Activated CD4-positive, CD25-positive, alpha-beta regulatory T cell (primary cell): ENCODE results near the gene ERG28.

ENCODE experiments used
- DNase-seq, 4 experiments: peaks; one replicate each; lab custom pipeline; 2025; lab: John Stamatoyannopoulos, UW

The ERG28 gene

DNA sequence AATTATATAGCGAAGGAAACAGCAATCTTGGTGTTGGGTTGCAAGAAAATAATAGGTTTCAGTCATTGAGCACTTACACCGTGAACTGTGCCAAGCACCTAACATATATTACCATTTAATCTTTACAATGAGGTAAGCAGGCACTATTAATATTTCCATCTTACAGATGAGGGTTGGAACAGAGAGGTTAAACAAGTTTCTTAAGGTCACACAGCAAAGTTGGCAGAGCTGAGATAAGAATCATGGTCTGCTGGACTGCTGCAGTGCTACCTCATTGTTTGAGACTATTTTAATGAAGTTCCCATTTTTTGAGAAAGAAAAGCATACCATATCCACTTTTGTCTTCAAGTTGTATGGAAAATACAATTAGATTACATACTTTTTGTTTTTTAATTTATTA is 1.7 kb downstream of the ERG28 start:
- no peak for DNase-seq

DNA sequence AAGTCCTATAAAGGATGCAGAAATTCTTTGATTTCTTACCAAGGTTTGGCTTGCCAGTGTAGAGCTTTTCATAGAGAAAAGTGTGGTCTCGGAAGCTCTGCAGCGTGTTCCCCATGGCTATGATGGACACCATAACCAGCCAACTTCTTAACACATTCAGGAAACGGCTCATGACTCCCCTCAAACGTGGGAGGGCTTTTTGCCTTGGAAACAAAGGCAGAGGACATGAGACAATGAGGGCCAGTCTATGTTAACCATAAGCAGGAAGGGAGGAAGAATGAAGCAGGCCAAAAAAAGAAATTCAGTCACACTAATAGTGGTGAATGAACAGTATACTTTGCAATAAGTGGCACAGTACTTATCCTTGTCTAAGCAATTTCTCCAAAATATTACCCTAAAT is 3.3 kb downstream of the ERG28 start:
- no peak for DNase-seq

DNA sequence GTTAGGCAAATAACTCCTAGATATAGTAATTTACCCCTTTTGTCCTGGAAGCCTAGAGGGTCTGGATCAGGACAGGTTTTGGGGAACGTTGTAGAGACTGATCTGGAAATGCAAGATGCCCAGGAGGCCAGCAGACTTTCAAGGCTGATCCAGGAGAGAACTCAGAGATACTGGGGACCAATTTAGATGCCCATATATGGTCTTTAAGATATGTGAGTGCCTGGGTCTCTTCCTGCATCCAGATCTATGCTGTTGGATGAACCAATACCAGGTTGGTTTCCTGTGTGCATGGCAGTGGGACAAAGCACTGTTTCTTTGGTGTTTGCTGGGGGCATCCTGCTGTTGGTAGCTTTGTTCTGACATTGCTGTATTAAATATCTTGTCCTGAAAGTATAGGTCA is 5.4 kb downstream of the ERG28 start:
- DNase-seq, result no peak

DNA sequence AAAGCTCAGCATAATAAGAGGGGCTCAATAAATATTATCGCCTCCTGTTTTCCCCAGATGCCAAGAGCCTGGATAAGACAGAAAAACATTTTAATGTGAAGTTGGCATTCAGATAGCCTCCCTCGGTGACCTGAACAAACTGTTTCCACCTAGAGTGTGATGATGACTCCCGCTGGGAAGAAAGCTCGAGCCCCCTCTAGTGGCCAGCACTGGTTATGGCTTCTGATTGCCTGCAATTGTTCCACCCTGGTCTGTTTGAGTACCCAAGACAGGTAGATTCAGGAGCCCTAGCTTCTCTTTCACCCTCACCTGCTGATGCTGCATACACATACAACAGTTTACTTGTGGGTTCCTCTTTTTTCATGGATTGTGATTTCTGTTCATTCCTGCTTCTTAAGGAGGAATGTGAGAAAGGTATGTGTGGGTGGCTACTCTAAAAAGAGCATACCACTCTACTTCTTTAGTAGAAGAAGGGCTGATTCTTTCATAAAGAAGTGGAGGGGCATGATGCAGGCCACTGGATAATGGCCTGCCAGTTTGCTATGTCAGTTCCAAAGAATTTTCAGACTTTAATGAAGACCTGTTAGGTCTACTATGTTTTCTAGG is 6.4 kb downstream of the ERG28 start:
- DNase-seq, result peak; percentile 51 to 80 (median 69)

DNA sequence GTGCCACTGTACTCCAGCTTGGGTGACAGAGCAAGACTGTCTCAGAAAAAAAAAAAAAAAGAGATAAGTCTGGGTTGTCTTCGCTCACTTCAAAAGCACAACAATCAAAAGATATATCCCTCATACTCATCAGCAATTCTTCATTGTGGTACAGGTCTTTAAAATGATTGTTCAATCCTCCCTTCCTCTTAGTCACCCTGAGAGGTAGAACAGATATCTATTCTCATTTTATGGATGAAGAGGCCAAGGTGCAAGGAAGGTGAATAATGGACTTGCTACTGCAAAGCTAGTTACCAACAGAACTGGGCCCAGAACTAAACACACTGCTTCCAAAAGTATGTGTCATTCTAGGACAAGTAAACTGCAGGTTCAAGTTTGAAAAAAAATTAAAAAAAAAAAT is 7.1 kb downstream of the ERG28 start:
- no peak for DNase-seq

DNA sequence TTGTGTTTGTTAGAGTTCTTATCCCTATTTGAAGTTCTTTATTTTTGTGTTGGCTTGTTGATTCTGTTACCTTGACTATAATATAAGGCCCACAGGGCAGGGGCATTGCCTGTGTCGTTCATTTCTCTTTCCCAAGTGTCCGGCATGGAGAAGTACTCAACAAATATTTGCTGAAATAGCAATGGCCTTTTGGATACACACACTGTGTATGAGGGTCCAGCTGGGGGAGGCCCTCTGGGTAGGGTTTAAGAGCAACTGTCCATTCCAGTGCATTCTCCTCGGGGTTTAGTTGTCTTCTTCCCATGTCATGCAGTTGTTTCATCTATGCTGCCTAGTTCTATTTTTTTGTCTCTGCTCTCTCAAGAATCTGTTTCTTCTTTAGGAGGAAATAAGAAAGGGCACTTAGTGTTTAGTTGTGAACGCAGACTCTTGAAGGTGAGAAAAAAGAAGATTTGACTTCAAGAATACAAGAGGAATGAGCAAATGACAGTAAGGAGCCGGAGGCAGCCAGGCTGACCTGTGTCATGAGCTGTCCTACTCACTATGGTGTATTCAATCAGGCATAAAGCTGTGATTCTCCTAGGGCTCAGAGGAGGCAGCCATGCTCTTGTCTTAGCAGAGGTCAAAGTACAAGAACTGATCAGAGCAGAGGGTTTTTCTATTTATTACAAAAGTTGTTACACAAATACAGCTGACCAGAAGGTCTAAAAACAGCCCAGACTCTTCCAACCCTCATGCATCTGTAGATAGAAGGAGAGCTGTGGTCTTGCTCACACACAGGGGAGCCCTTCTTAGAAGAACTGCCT is 10.2 kb downstream of the ERG28 start:
- DNase-seq, result no peak

DNA sequence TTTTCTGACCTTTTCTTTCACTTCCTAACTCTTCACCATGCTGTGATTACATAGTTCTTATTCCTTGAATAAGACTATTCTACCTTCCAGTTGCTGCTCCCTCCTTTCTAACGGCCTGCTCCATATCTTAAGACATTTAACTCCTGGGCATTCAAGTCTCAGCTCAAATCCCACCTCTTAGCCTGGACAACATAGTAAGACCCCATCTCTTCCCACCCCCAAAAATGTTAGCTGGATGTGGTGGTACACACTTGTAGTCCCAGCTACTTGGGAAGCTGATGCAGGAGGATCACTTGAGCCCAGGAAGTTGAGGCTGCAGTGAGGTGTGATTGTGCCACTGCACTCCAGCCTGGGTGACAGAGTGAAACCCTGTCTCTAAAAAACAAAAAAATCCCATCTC is 10.9 kb downstream of the ERG28 start:
- no peak for DNase-seq

DNA sequence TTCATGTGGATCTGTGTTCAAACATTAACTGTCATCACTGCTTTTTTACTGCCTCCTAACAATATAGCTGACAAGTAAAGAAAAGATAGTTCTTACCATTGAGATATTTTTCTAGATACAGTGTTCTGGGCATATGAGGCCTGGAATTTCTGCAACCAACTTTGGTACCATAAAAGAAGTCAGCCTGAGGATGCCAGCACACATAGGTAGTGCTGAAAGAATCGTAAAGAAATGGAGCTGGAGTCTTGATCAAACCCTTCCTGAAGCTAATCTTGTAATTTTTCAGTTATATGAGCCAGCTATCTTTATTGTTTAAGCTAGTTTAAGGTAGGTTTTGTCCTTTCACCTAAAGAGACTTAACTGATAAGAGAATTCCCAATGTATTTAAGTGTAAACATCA is 11.3 kb downstream of the ERG28 start:
- DNase-seq, result no peak

DNA sequence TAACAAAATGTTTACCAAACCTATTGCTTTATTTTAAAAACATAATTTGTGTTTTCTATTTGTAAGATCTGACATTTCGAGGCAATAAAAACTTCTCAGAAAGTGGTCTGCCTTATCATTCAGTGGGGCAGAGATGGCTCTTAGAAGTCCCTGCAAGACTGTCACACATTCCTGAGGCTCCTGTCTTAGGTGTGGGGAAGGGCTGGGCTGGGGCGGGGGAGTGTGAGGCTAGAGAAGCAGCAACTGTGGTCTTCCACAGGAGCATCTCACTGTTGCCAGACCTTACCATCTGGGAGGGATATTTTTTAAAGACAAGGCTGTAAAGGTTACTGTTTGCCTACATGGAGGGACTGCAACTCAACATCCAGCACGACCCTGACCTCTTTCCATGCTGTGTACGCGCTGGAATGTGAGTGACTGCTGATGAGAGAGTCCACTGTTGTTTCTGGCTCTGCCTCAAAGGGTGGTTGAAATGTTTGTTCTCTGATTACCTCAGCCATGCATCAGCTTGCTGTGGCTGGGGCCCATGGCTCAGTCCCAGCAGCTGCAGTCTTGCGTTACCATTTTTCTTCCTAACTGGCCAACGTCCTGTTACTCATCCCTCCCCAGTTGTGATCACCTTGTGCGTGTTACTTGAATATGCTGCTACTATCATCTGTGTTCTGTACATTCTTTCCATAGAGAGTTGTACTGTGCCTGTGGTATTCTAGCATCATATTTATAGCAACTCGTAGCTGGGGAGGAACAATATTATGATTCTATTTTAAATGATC is 12.4 kb downstream of the ERG28 start:
- no peak for DNase-seq

DNA sequence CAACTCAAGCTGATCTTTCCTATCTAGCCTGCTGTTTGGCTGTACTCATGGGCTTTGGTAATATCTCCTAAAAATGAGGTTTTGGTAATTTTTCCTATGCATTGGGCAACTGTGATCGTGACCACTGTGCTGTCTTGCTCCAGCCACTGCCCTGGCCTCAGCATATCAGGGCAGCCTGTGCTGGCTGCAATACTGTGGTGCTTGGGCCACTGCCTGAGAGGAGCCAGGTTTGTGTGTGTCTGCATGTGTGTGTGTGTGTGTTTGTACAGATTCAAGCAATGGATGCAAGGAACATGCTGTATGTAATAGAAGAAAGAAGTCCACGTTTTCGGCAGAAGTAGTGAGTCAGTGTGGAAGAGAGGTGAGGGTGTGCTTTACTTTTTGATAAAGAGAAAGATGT is 13.0 kb downstream of the ERG28 start:
- no peak for DNase-seq

DNA sequence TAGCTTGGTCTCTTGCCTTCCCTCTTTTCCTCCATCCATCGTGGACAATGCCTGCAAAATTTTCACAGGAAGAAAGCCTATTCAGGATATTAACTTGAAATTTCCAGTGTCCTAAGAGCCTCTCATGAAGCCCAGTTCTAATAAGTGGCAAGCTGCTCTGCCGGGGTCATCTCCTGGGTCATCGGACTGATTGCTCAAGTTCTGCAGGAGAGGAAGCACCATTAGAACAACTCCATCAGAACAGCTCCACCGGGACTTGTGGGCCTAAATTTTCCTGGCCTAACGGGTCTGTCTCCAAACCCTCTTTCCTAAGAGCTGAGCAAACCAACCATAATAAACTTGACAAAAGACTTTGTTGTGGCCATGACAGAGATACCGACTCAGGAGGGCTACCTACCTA is 13.9 kb downstream of the ERG28 start:
- DNase-seq, result no peak

DNA sequence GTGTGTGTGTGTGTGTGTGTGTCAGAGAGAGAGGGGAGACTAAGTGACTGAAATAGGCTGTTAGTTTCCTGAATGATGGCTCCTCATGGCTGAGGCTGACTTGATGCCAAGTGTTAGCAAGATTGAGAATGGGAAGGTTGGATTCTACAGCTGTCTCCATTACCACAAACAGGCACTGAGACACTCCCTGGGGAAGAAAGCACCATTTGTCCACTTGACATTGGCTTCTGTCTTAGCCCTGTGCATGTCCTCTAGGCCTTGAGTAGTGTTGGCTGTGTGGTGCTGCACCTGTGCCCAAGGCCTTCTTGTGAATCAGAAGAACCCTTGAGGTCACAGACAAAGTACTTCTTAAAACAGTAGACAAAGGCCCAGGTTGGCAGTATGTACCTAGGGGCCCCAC is 15.6 kb downstream of the ERG28 start:
- DNase-seq, result no peak

DNA sequence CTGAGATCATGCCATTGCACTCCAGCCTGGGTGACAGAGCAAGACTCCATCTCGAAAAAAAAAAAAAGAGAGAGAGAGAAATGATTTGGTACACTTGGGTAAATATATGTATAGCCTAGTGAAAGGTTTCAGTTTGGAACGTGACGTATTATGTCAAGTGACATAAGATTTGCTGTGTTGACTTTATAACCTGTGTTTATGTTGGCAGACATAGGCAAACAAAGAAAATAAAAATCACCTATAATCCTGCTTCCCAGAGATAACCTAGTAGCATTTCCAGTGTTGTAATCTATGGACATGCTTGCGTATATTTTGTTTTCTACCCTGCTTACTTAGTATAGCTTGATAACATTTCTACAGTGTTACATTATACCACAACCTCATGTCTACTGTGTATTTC is 16.7 kb downstream of the ERG28 start:
- DNase-seq, result no peak

DNA sequence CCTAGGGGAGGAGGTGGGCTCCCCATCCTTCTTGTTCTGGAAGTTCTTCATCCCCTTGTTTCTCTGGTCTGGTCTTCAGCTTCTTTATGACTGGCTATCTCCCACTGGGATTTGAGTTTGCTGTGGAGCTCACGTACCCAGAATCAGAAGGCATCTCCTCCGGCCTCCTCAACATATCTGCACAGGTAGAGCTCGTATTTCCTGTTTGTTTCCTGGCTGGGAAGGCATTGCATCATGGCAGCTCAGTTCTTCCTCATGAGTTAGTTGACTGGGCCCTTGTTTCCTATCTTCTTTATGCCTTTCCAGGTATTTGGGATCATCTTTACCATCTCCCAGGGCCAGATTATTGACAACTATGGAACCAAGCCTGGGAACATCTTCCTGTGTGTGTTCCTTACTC is 19.8 kb downstream of the ERG28 start:
- no peak for DNase-seq

DNA sequence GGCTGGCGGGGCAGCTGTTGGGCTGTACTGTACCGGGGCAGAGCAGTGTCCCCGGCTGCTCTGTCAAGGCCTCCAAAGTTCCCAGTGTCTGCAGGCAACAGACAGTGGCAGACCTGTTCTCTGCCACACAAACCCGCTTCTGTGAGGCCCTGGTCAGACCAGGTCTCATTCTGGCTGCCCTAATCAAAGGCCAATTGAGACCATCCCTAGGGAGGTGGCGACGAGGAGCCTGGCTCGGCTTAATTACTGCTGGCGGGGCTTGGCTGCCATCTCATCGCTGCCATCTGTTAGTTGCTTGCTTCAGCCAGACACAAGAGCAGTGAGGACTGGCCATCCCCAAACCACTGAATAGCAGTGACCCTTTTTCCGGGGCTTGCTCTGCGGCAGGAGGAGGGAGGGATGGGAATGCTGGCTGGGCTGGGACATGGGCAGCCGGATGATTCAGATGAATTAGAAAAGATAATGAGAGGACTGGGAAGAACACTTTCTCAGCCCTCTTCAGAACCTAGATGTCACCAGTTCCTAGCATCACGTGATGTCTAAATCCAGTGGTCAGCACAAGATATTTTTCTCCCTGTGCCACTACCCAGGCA is 24.5 kb downstream of the ERG28 start:
- DNase-seq, result no peak

DNA sequence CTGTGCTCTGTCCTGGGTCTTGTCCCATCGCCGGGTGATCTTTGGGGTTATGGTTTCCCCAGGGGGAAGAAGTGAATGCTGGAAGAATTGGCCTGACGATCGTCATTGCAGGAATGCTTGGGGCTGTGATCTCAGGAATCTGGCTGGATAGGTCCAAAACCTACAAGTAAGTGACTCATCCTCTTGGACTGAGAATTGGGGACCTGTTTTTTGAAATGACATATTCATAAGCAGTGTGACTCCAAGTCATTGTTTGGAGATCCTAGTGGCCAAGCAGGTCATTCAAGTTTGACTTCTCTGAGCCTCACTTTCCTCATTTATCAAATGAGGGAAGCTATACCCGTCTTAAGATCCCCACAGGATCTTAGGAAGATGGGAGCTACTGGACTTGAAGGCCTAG is 25.8 kb downstream of the ERG28 start:
- DNase-seq, result no peak

DNA sequence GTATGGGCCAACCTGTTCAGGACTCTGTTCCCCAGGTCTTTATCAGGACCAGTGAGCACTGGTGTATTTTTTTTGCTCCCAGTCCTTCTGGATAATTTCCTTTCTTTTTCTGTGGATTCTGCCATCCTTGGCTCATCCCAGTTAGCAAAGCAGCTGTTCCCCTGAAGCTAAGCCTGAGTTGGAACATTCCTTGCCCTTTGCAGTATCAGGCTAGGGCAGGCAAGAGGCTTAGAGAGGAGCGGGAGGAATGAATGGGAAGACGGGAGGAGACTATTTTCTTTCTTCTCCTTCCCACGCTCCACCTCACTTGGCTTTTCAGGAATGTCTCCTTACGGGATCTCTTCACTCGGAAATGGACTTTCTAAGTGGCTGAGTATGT is 29.2 kb downstream of the ERG28 start:
- no peak for DNase-seq

DNA sequence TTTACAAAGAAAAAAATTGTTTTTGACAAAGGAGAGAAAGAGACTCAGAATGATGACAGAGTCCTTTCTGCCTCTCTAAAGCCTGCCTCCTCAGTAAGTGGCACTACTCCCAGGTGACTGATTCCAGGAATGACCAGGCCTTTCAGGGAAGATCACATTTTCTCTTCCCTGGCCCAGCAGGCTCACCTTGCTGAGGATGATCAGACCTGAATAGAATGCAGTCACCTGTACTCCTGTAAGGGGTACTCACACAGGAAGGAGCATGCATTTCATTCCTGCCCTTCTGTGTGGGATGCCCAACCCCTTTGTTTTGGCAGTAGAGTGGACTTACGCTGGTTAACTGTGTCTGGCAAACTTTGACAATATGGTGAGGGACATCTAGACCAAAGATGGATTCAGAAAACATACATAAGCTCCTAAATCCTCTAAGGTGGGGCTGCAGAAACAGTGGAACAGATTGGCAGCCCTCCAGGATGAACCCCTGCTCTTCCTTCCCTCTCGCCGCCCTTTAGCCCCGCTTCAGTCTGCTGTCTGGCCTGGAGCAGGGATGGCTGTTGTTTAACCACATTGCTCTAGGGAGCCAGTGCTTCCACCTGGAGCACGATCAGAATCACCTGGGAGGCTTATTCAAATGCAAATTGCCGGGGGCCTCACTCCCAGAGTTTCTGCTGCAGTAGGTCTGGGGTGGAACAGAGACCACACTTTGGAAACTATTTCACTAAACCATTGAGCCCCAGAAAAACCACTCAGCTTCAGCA is 29.8 kb downstream of the ERG28 start:
- no peak for DNase-seq

DNA sequence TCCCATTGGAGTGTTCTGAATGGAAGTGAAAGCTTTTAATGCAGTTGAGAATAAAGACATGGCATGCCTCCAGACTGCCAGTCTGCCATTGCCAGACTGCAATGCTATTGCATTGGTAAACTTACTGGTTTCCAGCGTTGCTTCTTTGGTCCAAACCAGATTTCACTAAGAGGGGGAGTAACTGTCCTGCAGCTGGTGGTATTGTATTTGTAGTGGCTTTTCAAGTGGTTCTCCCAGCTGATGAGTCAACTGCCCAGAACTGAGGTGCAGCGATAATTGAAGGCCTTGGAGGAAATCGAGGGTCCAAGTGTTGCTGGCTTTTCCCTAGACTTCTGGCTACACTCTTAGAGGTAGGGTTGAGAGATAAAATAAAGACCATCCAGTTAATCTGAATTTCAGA is 31.9 kb downstream of the ERG28 start:
- no peak for DNase-seq

DNA sequence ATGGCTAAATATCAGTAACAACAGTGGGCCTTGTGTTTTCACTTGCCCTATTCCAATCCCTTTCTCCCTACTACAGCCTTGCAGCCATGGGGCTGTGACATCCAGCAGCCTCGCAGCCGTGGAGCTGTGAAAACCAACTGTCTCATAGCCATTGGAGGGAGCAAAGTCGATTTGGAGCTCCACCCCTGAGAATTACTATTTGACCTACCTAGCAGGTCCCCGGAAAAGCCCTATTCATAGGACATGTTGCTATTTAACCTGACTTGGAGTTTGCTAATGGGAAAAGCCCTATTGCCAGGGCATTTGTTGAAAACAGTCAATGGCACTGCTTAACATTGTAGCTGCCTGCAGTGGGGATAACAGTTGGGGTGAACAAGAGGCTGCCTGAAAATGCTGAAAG is 33.3 kb downstream of the ERG28 start:
- DNase-seq, result no peak

DNA sequence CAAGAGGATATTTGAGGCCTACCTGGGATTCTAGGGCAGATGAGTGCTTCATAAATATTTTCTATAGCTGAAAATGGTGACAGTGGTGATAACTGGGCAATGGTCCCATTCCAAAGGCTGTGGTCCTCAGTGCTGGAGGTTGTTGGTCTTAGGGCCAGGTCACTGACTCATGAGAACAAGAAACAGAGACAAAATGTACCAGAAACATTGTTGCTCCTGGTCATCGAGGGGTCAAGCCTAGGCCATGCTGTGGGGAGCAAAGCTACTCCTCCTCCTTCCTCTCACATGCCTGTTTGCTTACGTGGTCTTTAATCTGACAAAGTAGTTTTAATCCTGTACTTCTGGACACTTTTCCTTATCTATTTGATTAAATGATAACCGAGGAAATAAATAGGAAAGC is 33.8 kb downstream of the ERG28 start:
- DNase-seq, result no peak

DNA sequence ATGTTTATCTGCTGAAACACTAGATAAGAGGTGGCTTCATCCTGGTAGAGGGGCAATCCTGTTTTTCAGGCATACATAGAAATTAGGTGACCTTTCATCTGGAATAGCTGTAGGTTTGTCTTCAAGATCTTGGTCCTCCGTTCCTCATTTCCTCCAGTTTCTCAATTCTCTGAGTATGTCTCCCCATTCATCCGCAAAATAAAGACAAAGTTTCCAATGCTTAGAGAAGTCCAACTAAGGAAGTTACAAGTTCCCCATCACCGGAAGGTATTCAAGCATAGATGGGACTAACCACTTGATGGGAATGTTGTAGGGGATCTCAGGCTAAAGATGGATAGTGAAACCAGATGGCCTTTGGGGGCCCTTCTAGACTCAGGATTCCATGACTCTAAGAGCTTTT is 34.3 kb downstream of the ERG28 start:
- DNase-seq, result no peak
